NCI-H1930 (cell line): Measurements from ENCODE around the gene RASL11B.
"Not testable (repeated sequence)": the region's sequence is repeated elsewhere in the genome, so short reads cannot be mapped to it uniquely, and the experiment has no call there.

ENCODE experiments used
- DNase-seq, 2 experiments: peaks; one replicate each; lab custom pipeline; 2025; lab: John Stamatoyannopoulos, UW

The RASL11B gene

GRCh38 chr4:52861879-52862616 lies at the start of gene RASL11B:
TSS of gene RASL11B (plus strand) at chr4:52862317. CDS start at chr4:52862508, 191 bp downstream.
- peak; percentile 69 to 77 for DNase-seq

GRCh38 chr4:52813546-52813945 lies 48.6 kb upstream of the RASL11B start:
- DNase-seq: no peak

GRCh38 chr4:52822583-52822971 lies 39.5 kb upstream of the RASL11B start:
- no peak for DNase-seq

GRCh38 chr4:52822972-52823701 lies 39.0 kb upstream of the RASL11B start:
- no peak for DNase-seq

GRCh38 chr4:52823702-52824092 lies 38.4 kb upstream of the RASL11B start:
- DNase-seq: no peak

GRCh38 chr4:52824270-52824602 lies 37.9 kb upstream of the RASL11B start:
- DNase-seq: no peak

- DNase-seq: no peak
Measured at GRCh38 chr4:52824603-52825459, 37.3 kb upstream of the RASL11B start.

GRCh38 chr4:52825460-52826090 lies 36.5 kb upstream of the RASL11B start:
- no peak for DNase-seq

- DNase-seq: no peak
Measured at GRCh38 chr4:52833941-52834525, 28.1 kb upstream of the RASL11B start.

GRCh38 chr4:52834641-52835456 lies 27.3 kb upstream of the RASL11B start:
- DNase-seq: not testable (repeated sequence)

GRCh38 chr4:52836120-52836519 lies 26.0 kb upstream of the RASL11B start:
- no peak for DNase-seq

GRCh38 chr4:52836678-52837077 lies 25.4 kb upstream of the RASL11B start:
- no peak for DNase-seq

GRCh38 chr4:52837716-52838558 lies 24.2 kb upstream of the RASL11B start:
- no peak for DNase-seq

GRCh38 chr4:52838729-52839586 lies 23.2 kb upstream of the RASL11B start:
- DNase-seq: no peak

- DNase-seq: no peak
Measured at GRCh38 chr4:52840531-52841370, 21.4 kb upstream of the RASL11B start.

- DNase-seq: no peak
Measured at GRCh38 chr4:52841682-52842456, 20.2 kb upstream of the RASL11B start.

- no peak for DNase-seq
Measured at GRCh38 chr4:52842792-52843191, 19.3 kb upstream of the RASL11B start.
